SK-N-SH treated with all-trans-retinoic acid at 6 μM for 48 hours (cell line): Measurements from ENCODE around the gene PLEKHG4B.

Experiments
- ARNTL ChIP-seq: fragments of 450-650 bp; formaldehyde crosslinking; IDR thresholded peaks from 2 replicates; pipeline ENCODE4 v1.5.0; 2020; ENCODE audit warnings: low read depth, mild to moderate bottlenecking, moderate library complexity, borderline replicate concordance
- CSDC2 ChIP-seq: fragments of 250-450 bp; sonication (Bioruptor Pico); IDR thresholded peaks from 2 replicates; pipeline ENCODE4 v1.5.0; 2020; ENCODE audit warnings: mild to moderate bottlenecking, moderate library complexity
- ESRRG ChIP-seq: fragments of 250-450 bp; sonication (Bioruptor Pico); IDR thresholded peaks from 2 replicates; pipeline ENCODE4 v1.6.1; 2021; ENCODE audit warnings: mild to moderate bottlenecking
- PPARA ChIP-seq: fragments of 250-450 bp; sonication (Bioruptor Pico); IDR thresholded peaks from 2 replicates; pipeline ENCODE4 v1.5.0; 2020; ENCODE audit warnings: mild to moderate bottlenecking, borderline replicate concordance
- RARB ChIP-seq: fragments of 250-450 bp; sonication (Bioruptor Pico); IDR thresholded peaks from 2 replicates; pipeline ENCODE4 v1.8.0; 2021; ENCODE audit warnings: mild to moderate bottlenecking, moderate library complexity
- TCF4 ChIP-seq: fragments of 250-450 bp; sonication (Bioruptor Pico); IDR thresholded peaks from 2 replicates; pipeline ENCODE4 v1.8.0; 2021; ENCODE audit warnings: mild to moderate bottlenecking, moderate library complexity, borderline replicate concordance
- TOX ChIP-seq: fragments of 250-450 bp; sonication (Bioruptor Pico); IDR thresholded peaks from 2 replicates; pipeline ENCODE4 v1.8.0; 2021; ENCODE audit warnings: mild to moderate bottlenecking, moderate library complexity, borderline replicate concordance
- ZNF565 ChIP-seq: fragments of 450-650 bp; formaldehyde crosslinking; conservative IDR thresholded peaks from 2 replicates; pipeline ENCODE4 v1.5.0; 2020; ENCODE audit warnings: low read depth, mild to moderate bottlenecking, moderate library complexity
- ZNF8 ChIP-seq: fragments of 450-650 bp; formaldehyde crosslinking; IDR thresholded peaks from 2 replicates; pipeline ENCODE4 v1.5.0; 2020; ENCODE audit warnings: mild to moderate bottlenecking, moderate library complexity
- TF ChIP-seq, protein P1 (sequence below): fragments of 250-450 bp; sonication (Bioruptor Pico); IDR thresholded peaks from 2 replicates; pipeline ENCODE4 v1.8.0; 2020; ENCODE audit warnings: mild to moderate bottlenecking, moderate library complexity, borderline replicate concordance
- TF ChIP-seq, protein P2 (sequence below): fragments of 250-450 bp; sonication (Bioruptor Pico); IDR thresholded peaks from 2 replicates; pipeline ENCODE4 v1.5.1; 2021; ENCODE audit warnings: mild to moderate bottlenecking, moderate library complexity
- TF ChIP-seq, protein P3 (sequence below): fragments of 250-450 bp; sonication (Bioruptor Pico); IDR thresholded peaks from 2 replicates; pipeline ENCODE4 v1.5.0; 2020; ENCODE audit warnings: mild to moderate bottlenecking, moderate library complexity

DNA sequence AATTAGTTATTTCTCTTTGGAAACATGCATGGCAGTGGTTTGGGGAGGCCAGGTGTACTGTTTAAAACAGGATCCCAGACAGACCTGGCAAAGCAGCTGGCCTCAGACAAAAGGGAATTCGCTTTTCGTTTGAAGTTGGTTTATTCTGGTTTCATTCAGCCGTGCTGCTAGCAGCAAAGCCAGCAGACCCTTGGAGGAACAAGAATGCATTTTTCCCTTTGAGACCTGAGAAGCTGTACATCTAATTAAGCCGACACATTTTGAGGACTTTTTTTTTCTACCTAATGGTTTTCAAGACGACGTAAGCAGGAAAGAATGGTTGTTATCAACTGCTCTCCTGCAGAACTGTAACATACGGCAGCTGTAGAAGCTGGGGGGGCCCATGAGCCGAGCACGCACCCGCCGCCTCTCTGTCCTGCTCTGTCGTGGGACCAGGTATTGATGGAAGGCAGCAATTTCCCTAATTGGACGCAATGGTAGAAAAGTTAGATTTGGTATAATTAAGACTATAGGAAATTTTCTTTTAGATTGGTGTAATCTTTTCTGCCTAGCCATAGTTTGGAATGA, 13.6 kb downstream of the PLEKHG4B start:
- no peak for TF ChIP-seq ZNF565 (CRISPR knock-in tag)
- no peak for TF ChIP-seq ESRRG
- TF ChIP-seq TOX (CRISPR knock-in tag) = no peak
- TF ChIP-seq ZNF8 = no peak
- TF ChIP-seq, protein P1, sequence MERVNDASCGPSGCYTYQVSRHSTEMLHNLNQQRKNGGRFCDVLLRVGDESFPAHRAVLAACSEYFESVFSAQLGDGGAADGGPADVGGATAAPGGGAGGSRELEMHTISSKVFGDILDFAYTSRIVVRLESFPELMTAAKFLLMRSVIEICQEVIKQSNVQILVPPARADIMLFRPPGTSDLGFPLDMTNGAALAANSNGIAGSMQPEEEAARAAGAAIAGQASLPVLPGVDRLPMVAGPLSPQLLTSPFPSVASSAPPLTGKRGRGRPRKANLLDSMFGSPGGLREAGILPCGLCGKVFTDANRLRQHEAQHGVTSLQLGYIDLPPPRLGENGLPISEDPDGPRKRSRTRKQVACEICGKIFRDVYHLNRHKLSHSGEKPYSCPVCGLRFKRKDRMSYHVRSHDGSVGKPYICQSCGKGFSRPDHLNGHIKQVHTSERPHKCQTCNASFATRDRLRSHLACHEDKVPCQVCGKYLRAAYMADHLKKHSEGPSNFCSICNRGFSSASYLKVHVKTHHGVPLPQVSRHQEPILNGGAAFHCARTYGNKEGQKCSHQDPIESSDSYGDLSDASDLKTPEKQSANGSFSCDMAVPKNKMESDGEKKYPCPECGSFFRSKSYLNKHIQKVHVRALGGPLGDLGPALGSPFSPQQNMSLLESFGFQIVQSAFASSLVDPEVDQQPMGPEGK (CRISPR knock-in tag) = no peak
- TF ChIP-seq ARNTL (CRISPR knock-in tag) = no peak
- no peak for TF ChIP-seq PPARA
- no peak for TF ChIP-seq RARB (CRISPR knock-in tag)
- TF ChIP-seq, protein P2, sequence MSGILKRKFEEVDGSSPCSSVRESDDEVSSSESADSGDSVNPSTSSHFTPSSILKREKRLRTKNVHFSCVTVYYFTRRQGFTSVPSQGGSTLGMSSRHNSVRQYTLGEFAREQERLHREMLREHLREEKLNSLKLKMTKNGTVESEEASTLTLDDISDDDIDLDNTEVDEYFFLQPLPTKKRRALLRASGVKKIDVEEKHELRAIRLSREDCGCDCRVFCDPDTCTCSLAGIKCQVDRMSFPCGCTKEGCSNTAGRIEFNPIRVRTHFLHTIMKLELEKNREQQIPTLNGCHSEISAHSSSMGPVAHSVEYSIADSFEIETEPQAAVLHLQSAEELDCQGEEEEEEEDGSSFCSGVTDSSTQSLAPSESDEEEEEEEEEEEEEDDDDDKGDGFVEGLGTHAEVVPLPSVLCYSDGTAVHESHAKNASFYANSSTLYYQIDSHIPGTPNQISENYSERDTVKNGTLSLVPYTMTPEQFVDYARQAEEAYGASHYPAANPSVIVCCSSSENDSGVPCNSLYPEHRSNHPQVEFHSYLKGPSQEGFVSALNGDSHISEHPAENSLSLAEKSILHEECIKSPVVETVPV (CRISPR knock-in tag) = no peak
- no peak for TF ChIP-seq TCF4
- TF ChIP-seq, protein P3, sequence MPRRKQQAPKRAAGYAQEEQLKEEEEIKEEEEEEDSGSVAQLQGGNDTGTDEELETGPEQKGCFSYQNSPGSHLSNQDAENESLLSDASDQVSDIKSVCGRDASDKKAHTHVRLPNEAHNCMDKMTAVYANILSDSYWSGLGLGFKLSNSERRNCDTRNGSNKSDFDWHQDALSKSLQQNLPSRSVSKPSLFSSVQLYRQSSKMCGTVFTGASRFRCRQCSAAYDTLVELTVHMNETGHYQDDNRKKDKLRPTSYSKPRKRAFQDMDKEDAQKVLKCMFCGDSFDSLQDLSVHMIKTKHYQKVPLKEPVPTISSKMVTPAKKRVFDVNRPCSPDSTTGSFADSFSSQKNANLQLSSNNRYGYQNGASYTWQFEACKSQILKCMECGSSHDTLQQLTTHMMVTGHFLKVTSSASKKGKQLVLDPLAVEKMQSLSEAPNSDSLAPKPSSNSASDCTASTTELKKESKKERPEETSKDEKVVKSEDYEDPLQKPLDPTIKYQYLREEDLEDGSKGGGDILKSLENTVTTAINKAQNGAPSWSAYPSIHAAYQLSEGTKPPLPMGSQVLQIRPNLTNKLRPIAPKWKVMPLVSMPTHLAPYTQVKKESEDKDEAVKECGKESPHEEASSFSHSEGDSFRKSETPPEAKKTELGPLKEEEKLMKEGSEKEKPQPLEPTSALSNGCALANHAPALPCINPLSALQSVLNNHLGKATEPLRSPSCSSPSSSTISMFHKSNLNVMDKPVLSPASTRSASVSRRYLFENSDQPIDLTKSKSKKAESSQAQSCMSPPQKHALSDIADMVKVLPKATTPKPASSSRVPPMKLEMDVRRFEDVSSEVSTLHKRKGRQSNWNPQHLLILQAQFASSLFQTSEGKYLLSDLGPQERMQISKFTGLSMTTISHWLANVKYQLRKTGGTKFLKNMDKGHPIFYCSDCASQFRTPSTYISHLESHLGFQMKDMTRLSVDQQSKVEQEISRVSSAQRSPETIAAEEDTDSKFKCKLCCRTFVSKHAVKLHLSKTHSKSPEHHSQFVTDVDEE (CRISPR knock-in tag) = no peak
- no peak for TF ChIP-seq CSDC2 (CRISPR knock-in tag)
